Measurements from ENCODE around the gene ELAVL4. TPM values are rescaled to one million over a fixed set of nuclear protein-coding genes. Genes with fewer than 3 reads are reported as not detected.

ELAVL4 gene
- polyA plus RNA-seq, 1 donor from 2014 or later: 105 TPM

GRCh38 chr1:50175719-50176639 lies 67.3 kb downstream of the ELAVL4 start:
- no peak overlapping the region for H2AFZ ChIP-seq (ENCODE audit: low read depth, low read length)
- H3K9me3 ChIP-seq (ENCODE audit: low read length): no peaks in the 10 kb centered on the region
- H3F3A ChIP-seq (ENCODE audit: insufficient read depth, low read length, poor library complexity, severe bottlenecking): no peaks in the 10 kb centered on the region
- H3K9me2 ChIP-seq (ENCODE audit: insufficient read depth, low read length): no peaks in the 10 kb centered on the region
- H3K27me3 ChIP-seq (ENCODE audit: insufficient read depth, low read depth, low read length): no peaks in the 10 kb centered on the region
- TF ChIP-seq POLR2AphosphoS5 (IDR thresholded peaks at IDR 0.05) (no peak), SMC3 (conservative IDR thresholded peaks at IDR 0.05; ENCODE audit: poor library complexity) (no peak), EP300 (conservative IDR thresholded peaks at IDR 0.05; ENCODE audit: poor library complexity, severe bottlenecking) (no peak), MXI1 (conservative IDR thresholded peaks at IDR 0.05; ENCODE audit: poor library complexity, severe bottlenecking) (no peak), EZH2 (IDR thresholded peaks at IDR 0.05; ENCODE audit: borderline replicate concordance, insufficient read depth, low read length, poor library complexity, severe bottlenecking) (no peak), TAF1 (IDR thresholded peaks at IDR 0.05; ENCODE audit: low read depth) (no peak), RAD21 (conservative IDR thresholded peaks at IDR 0.05) (no peak)
- TF ChIP-seq, protein P1, sequence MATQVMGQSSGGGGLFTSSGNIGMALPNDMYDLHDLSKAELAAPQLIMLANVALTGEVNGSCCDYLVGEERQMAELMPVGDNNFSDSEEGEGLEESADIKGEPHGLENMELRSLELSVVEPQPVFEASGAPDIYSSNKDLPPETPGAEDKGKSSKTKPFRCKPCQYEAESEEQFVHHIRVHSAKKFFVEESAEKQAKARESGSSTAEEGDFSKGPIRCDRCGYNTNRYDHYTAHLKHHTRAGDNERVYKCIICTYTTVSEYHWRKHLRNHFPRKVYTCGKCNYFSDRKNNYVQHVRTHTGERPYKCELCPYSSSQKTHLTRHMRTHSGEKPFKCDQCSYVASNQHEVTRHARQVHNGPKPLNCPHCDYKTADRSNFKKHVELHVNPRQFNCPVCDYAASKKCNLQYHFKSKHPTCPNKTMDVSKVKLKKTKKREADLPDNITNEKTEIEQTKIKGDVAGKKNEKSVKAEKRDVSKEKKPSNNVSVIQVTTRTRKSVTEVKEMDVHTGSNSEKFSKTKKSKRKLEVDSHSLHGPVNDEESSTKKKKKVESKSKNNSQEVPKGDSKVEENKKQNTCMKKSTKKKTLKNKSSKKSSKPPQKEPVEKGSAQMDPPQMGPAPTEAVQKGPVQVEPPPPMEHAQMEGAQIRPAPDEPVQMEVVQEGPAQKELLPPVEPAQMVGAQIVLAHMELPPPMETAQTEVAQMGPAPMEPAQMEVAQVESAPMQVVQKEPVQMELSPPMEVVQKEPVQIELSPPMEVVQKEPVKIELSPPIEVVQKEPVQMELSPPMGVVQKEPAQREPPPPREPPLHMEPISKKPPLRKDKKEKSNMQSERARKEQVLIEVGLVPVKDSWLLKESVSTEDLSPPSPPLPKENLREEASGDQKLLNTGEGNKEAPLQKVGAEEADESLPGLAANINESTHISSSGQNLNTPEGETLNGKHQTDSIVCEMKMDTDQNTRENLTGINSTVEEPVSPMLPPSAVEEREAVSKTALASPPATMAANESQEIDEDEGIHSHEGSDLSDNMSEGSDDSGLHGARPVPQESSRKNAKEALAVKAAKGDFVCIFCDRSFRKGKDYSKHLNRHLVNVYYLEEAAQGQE (IDR thresholded peaks at IDR 0.05; ENCODE audit: borderline replicate concordance): no peak
- TF ChIP-seq, protein P2, sequence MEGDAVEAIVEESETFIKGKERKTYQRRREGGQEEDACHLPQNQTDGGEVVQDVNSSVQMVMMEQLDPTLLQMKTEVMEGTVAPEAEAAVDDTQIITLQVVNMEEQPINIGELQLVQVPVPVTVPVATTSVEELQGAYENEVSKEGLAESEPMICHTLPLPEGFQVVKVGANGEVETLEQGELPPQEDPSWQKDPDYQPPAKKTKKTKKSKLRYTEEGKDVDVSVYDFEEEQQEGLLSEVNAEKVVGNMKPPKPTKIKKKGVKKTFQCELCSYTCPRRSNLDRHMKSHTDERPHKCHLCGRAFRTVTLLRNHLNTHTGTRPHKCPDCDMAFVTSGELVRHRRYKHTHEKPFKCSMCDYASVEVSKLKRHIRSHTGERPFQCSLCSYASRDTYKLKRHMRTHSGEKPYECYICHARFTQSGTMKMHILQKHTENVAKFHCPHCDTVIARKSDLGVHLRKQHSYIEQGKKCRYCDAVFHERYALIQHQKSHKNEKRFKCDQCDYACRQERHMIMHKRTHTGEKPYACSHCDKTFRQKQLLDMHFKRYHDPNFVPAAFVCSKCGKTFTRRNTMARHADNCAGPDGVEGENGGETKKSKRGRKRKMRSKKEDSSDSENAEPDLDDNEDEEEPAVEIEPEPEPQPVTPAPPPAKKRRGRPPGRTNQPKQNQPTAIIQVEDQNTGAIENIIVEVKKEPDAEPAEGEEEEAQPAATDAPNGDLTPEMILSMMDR (IDR thresholded peaks at IDR 0.05; ENCODE audit: poor library complexity, severe bottlenecking): no peak
- H3K4me2 ChIP-seq (ENCODE audit: low read length): no peak overlapping the region
- H3K9ac ChIP-seq (ENCODE audit: low read length): no peak overlapping the region
- H3K36me3 ChIP-seq (ENCODE audit: insufficient read depth, low read length): no peaks in the 10 kb centered on the region
- H3K79me2 ChIP-seq (replicated peaks; ENCODE audit: insufficient read depth, low read length): no peaks in the 10 kb centered on the region
- no peak overlapping the region for H3K4me3 ChIP-seq (ENCODE audit: low read length)
- no peak overlapping the region for H3K27ac ChIP-seq (ENCODE audit: low read length)
- no peaks in the 10 kb centered on the region for H4K20me1 ChIP-seq (ENCODE audit: insufficient read depth)

DNA sequence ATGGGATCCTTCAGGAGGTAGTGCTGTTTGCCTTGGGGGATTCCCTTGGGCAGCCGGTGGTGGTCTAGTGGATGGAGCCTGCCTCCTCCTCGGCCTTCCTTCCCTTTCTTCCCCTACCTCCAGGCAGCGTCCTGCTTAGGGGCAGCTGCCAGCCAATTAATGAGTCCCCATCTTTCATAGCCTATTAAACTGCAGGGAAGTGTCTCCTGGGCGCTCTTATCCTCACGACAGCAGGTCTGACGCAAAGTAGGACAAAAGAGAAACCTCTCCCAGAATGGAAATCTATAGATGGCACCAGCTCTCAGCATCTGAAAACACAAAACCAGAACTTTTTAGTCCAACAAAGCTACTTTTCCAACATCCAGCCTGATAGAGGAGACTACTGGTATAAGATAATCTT lies 69.3 kb downstream of the ELAVL4 start:
- H2AFZ ChIP-seq (ENCODE audit: low read depth, low read length): no peak overlapping the region
- no peak overlapping the region for H3K4me2 ChIP-seq (ENCODE audit: low read length)
- no peak for TF ChIP-seq RAD21 (conservative IDR thresholded peaks at IDR 0.05)
- no peak for TF ChIP-seq MXI1 (conservative IDR thresholded peaks at IDR 0.05; ENCODE audit: poor library complexity, severe bottlenecking)
- H4K20me1 ChIP-seq (ENCODE audit: insufficient read depth): no peaks in the 10 kb centered on the region
- H3K79me2 ChIP-seq (replicated peaks; ENCODE audit: insufficient read depth, low read length): no peaks in the 10 kb centered on the region
- no peaks in the 10 kb centered on the region for H3K9me2 ChIP-seq (ENCODE audit: insufficient read depth, low read length)
- H3K36me3 ChIP-seq (ENCODE audit: insufficient read depth, low read length): no peaks in the 10 kb centered on the region
- H3K27me3 ChIP-seq (ENCODE audit: insufficient read depth, low read depth, low read length): no peaks in the 10 kb centered on the region
- no peak overlapping the region for H3K4me3 ChIP-seq (ENCODE audit: low read length)
- H3K9me3 ChIP-seq (ENCODE audit: low read length): no peaks in the 10 kb centered on the region
- H3K27ac ChIP-seq (ENCODE audit: low read length): no peak overlapping the region
- H3F3A ChIP-seq (ENCODE audit: insufficient read depth, low read length, poor library complexity, severe bottlenecking): no peaks in the 10 kb centered on the region
- H3K9ac ChIP-seq (ENCODE audit: low read length): no peak overlapping the region
